Common myeloid progenitor, CD34-positive (primary cell): ENCODE measurements around the gene QSER1.

Experiments used
- CTCF ChIA-PET: fragments of 350-600 bp; sonication (Branson Sonifier 250); formaldehyde crosslinking; loops from one replicate; lab custom pipeline; 2021; ENCODE audit warnings: antibody characterized with exemption; lab: Charles Lee
- POLR2A ChIA-PET: fragments of 350-600 bp; sonication (Branson Sonifier 250); formaldehyde crosslinking; loops from one replicate; lab custom pipeline; 2021; ENCODE audit warnings: antibody characterized with exemption; lab: Charles Lee
- DNase-seq, 3 donors: peaks; one replicate each; pipeline versions ENCODE4 v3.0.0 to v3.0.0-alpha.2; 2013
- H3K27ac ChIP-seq, 2 experiments: 1 replicate in 1 of 2; 2 replicates in 1 of 2; pipeline ENCODE4 v1.7.0; 2013; ENCODE audit warnings: inconsistent platforms in 2 of 2, low read length in 2 of 2, mild to moderate bottlenecking in 2 of 2, low read depth in 1 of 2, moderate library complexity in 1 of 2; ENCODE audit not compliant: severe bottlenecking in 2 of 2, insufficient read depth in 1 of 2, poor library complexity in 1 of 2
- H3K27me3 ChIP-seq, 5 experiments: replicated peaks in 2 of 5; 1 replicate in 3 of 5; 2 replicates in 2 of 5; pipeline versions ENCODE4 v1.6.1 to v1.7.0; 2013; ENCODE audit warnings: low read length in 4 of 5, mild to moderate bottlenecking in 2 of 5, moderate library complexity in 2 of 5, inconsistent platforms in 1 of 5; ENCODE audit not compliant: insufficient read depth in 5 of 5, control insufficient read depth in 4 of 5
- H3K36me3 ChIP-seq, 4 experiments: 1 replicate in 2 of 4; 2 replicates in 2 of 4; pipeline versions ENCODE4 v1.6.1 to v1.7.0; 2013; ENCODE audit warnings: low read length in 3 of 4, control low read depth in 1 of 4, mild to moderate bottlenecking in 1 of 4; ENCODE audit not compliant: control insufficient read depth in 4 of 4, insufficient read depth in 4 of 4
- H3K4me1 ChIP-seq, 4 experiments: 1 replicate in 3 of 4; 2 replicates in 1 of 4; pipeline versions ENCODE4 v1.6.1 to v1.7.1; 2013; ENCODE audit warnings: low read length in 3 of 4, mild to moderate bottlenecking in 3 of 4, control low read depth in 1 of 4, inconsistent platforms in 1 of 4, moderate library complexity in 1 of 4; ENCODE audit not compliant: control insufficient read depth in 4 of 4, insufficient read depth in 4 of 4; ENCODE audit errors: control extremely low read depth in 1 of 4
- H3K4me3 ChIP-seq, 7 experiments: 1 replicate in 4 of 7; 2 replicates in 3 of 7; pipeline versions ENCODE4 v1.5.1 to v1.7.0; 2013; ENCODE audit warnings: mild to moderate bottlenecking in 7 of 7, low read length in 6 of 7, moderate library complexity in 6 of 7, inconsistent platforms in 2 of 7, low read depth in 2 of 7, control low read depth in 1 of 7; ENCODE audit not compliant: insufficient read depth in 4 of 7, control insufficient read depth in 1 of 7; ENCODE audit errors: extremely low read depth in 1 of 7
- H3K9me3 ChIP-seq, 5 experiments: 1 replicate in 4 of 5; 2 replicates in 1 of 5; pipeline versions ENCODE4 v1.6.1 to v1.7.1; 2013; ENCODE audit warnings: low read length in 4 of 5, mild to moderate bottlenecking in 2 of 5, inconsistent platforms in 1 of 5, low read depth in 1 of 5, moderate library complexity in 1 of 5; ENCODE audit not compliant: control insufficient read depth in 4 of 5, insufficient read depth in 2 of 5; ENCODE audit errors: control extremely low read depth in 1 of 5
- WGBS: methylation state at CpG from one replicate; pipeline ENCODE4 v1.1.5; 2013; ENCODE audit not compliant: insufficient coverage; 5-methylcytosine and 5-hydroxymethylcytosine counted together

Gene QSER1

GRCh38 chr11:32894921-32895320, 2.3 kb downstream of the QSER1 start:
- Histone ChIP-seq H3K27ac (peak overlapping the region in 1 of 2 experiments; percentile 84), H3K9me3 (no peaks in the 10 kb centered on the region), H3K4me3 (peak overlapping the region in 3 of 7 experiments; percentile 73 to 87 (median 85)), H3K27me3 (no peaks in the 10 kb centered on the region), H3K4me1 (peaks cover 16 to 41% (median 28%) of the 10 kb centered on the region in 4 experiments), H3K36me3 (peaks cover 0 to 2% (median 2%) of the 10 kb centered on the region in 4 experiments)
- DNase-seq: no peak
- 100% methylated on average over 1 of the region's 3 CpGs for WGBS
- ChIA-PET CTCF (interaction anchor here (1.0 to 1.7 kb wide), 9 partner anchors 8 to 171 kb away, joined by 3 to 8 read pairs (median 4); no protein-coding TSS in a partner anchor), POLR2A (no interaction called here)

- ChIA-PET POLR2A (no interaction called here), CTCF (interaction anchor here (1.0 to 1.7 kb wide), 8 partner anchors 9 to 427 kb away, joined by 3 to 8 read pairs (median 4); no protein-coding TSS in a partner anchor)
These were observed 2.9 kb downstream of the QSER1 start for GRCh38 chr11:32895471-32895870.

GRCh38 chr11:32897103-32897502, 4.5 kb downstream of the QSER1 start:
- no peak overlapping the region for H3K27ac ChIP-seq
- peaks cover 0 to 4% (median 2%) of the 10 kb centered on the region in 4 experiments for H3K36me3 ChIP-seq
- DNase-seq: no peak
- no peak overlapping the region for H3K4me3 ChIP-seq
- 100% methylated on average over 1 of the region's 1 CpG for WGBS
- no peaks in the 10 kb centered on the region for H3K27me3 ChIP-seq
- no peaks in the 10 kb centered on the region for H3K9me3 ChIP-seq
- CTCF ChIA-PET: interaction anchor here (1.2 to 1.6 kb wide), 2 partner anchors 10 to 13 kb away, joined by 4 read pairs; no protein-coding TSS in a partner anchor
- POLR2A ChIA-PET: no interaction called here
- H3K4me1 ChIP-seq: peaks cover 7 to 34% (median 16%) of the 10 kb centered on the region in 4 experiments

More at GRCh38 chr11:32895471-32895870, 2.9 kb downstream of the QSER1 start:
- DNase-seq: peak in 2 of 3 donors; percentile 7 to 17
- Histone ChIP-seq H3K27me3 (no peaks in the 10 kb centered on the region), H3K9me3 (no peaks in the 10 kb centered on the region), H3K27ac (no peak overlapping the region), H3K36me3 (peaks cover 0 to 4% (median 2%) of the 10 kb centered on the region in 4 experiments), H3K4me1 (peaks cover 16 to 43% (median 28%) of the 10 kb centered on the region in 4 experiments), H3K4me3 (no peak overlapping the region)
- WGBS: 67% methylated on average over 1 of the region's 1 CpG

- Histone ChIP-seq H3K9me3 (no peaks in the 10 kb centered on the region), H3K4me3 (no peak overlapping the region), H3K27ac (no peak overlapping the region), H3K4me1 (peaks cover 3 to 31% (median 13%) of the 10 kb centered on the region in 4 experiments), H3K27me3 (no peaks in the 10 kb centered on the region), H3K36me3 (peaks cover 0 to 4% (median 2%) of the 10 kb centered on the region in 4 experiments)
- CTCF ChIA-PET: no interaction called here
- DNase-seq: peak in 1 of 3 donors; percentile 10
- POLR2A ChIA-PET: no interaction called here
These were observed 6.8 kb downstream of the QSER1 start for GRCh38 chr11:32899438-32899837.

GRCh38 chr11:32902089-32902665, 9.6 kb downstream of the QSER1 start:
- H3K4me3 ChIP-seq: no peak overlapping the region
- ChIA-PET CTCF (interaction anchor here (1.1 to 1.6 kb wide), 4 partner anchors 8 to 17 kb away, joined by 3 to 5 read pairs (median 4); partner anchors contain the start of gene QSER1), POLR2A (interaction anchor here (0.7 kb wide), 1 partner anchor 12 kb away, joined by 3 read pairs; no protein-coding TSS in a partner anchor)
- peaks cover 0 to 18% (median 0%) of the 10 kb centered on the region in 4 experiments for H3K4me1 ChIP-seq
- H3K36me3 ChIP-seq: peaks cover 0 to 10% (median 2%) of the 10 kb centered on the region in 4 experiments
- no peak overlapping the region for H3K27ac ChIP-seq
- no peaks in the 10 kb centered on the region for H3K9me3 ChIP-seq
- H3K27me3 ChIP-seq: no peaks in the 10 kb centered on the region
- WGBS: 88% methylated on average over 3 of the region's 4 CpGs
- DNase-seq: no peak

GRCh38 chr11:32905028-32905667, 12.5 kb downstream of the QSER1 start:
- CTCF ChIA-PET: interaction anchor here (1.4 to 1.8 kb wide), 2 partner anchors 10 to 13 kb away, joined by 4 to 8 read pairs; no protein-coding TSS in a partner anchor
- WGBS: 100% methylated on average over 1 of the region's 3 CpGs

More at GRCh38 chr11:32905028-32905667, 12.5 kb downstream of the QSER1 start:
- POLR2A ChIA-PET: no interaction called here
- peaks cover 0 to 10% (median 0%) of the 10 kb centered on the region in 4 experiments for H3K36me3 ChIP-seq
- H3K27ac ChIP-seq: no peak overlapping the region
- no peaks in the 10 kb centered on the region for H3K9me3 ChIP-seq
- H3K27me3 ChIP-seq: no peaks in the 10 kb centered on the region
- no peak overlapping the region for H3K4me3 ChIP-seq
- DNase-seq: no peak
- H3K4me1 ChIP-seq: peaks cover 0 to 5% (median 0%) of the 10 kb centered on the region in 4 experiments
